Panc1 (cell line): ENCODE measurements around the gene ANKH. TPM values are rescaled to one million over a fixed set of nuclear protein-coding genes. Genes with fewer than 3 reads are reported as not detected.

Source experiments
- ATAC-seq: fragments of 200-7000 bp; cut with Tn5 transposase; 2 replicates; pipeline ENCODE4 v1.9.1; 2020; ENCODE audit warnings: mild to moderate bottlenecking, moderate library complexity
- BruUV-seq: library from RNA; stranded (reverse); fragments of 400-500 nt; replicated peaks from 2 replicates; lab custom pipeline; 2021; lab: Mats Ljungman, UMichigan
- CTCF ChIA-PET: fragments of 300-600 bp; sonication (Branson Sonifier 250); formaldehyde crosslinking; loops from one replicate; lab custom pipeline; 2022; ENCODE audit warnings: antibody characterized with exemption; lab: Charles Lee
- POLR2A ChIA-PET: fragments of 300-600 bp; sonication (Branson Sonifier 250); formaldehyde crosslinking; loops from one replicate; lab custom pipeline; 2022; ENCODE audit warnings: antibody characterized with exemption; lab: Charles Lee
- DNase-seq: peaks from one replicate; pipeline ENCODE4 v3.0.0-alpha.2; 2010; ENCODE audit warnings: low read depth, low spot score
- H3K27ac ChIP-seq: 2 replicates; pipeline ENCODE4 v1.5.1; 2011; ENCODE audit warnings: mild to moderate bottlenecking, low read length, inconsistent platforms
- H3K27me3 ChIP-seq: fragments of 200-500 bp; sonication (Bioruptor generic); 2 replicates; pipeline ENCODE4 v1.6.0; 2014; ENCODE audit warnings: low read length, inconsistent platforms; ENCODE audit not compliant: control insufficient read depth, insufficient read depth
- H3K36me3 ChIP-seq: fragments of 200-500 bp; sonication (Bioruptor generic); 2 replicates; pipeline ENCODE4 v1.5.1; 2014; ENCODE audit warnings: inconsistent platforms, mild to moderate bottlenecking, low read length, moderate library complexity; ENCODE audit not compliant: control insufficient read depth, insufficient read depth
- H3K4me1 ChIP-seq: 2 replicates; pipeline ENCODE4 v1.5.1; 2011; ENCODE audit warnings: inconsistent platforms, mild to moderate bottlenecking, low read length, moderate library complexity; ENCODE audit not compliant: control insufficient read depth, insufficient read depth
- H3K4me3 ChIP-seq, 2 experiments: 2 replicates each; pipeline ENCODE4 v1.5.1; 2011 to 2012; ENCODE audit warnings: low read depth in 2 of 2, low read length in 2 of 2, mild to moderate bottlenecking in 2 of 2, inconsistent platforms in 1 of 2, moderate library complexity in 1 of 2
- H3K9me3 ChIP-seq: fragments of 200-500 bp; sonication (Bioruptor generic); 2 replicates; pipeline ENCODE4 v1.5.1; 2014; ENCODE audit warnings: low read depth, mild to moderate bottlenecking, inconsistent platforms, low read length, moderate library complexity; ENCODE audit not compliant: control insufficient read depth, insufficient read depth
- POLR2AphosphoS5 ChIP-seq: IDR thresholded peaks from 2 replicates; pipeline ENCODE4 v1.6.1; 2012; ENCODE audit warnings: mild to moderate bottlenecking, low read depth, low read length, moderate library complexity
- SIN3A ChIP-seq: IDR thresholded peaks from 2 replicates; pipeline ENCODE4 v1.6.1; 2012; ENCODE audit warnings: low read depth, mild to moderate bottlenecking, low read length, moderate library complexity, borderline replicate concordance; ENCODE audit not compliant: insufficient read depth
- TCF7L2 ChIP-seq: IDR thresholded peaks from 2 replicates; pipeline ENCODE4 v1.6.1; 2011; ENCODE audit warnings: mild to moderate bottlenecking, low read depth, low read length, inconsistent platforms
- in situ Hi-C: cut with HindIII; loops from 2 replicates; pipeline ENCODE4 v1.10.0; 2016; ENCODE audit warnings: low sequenced_read_pairs, low pct_unique_long_range_greater_than_20kb
- intact Hi-C: fragments of 100-400 bp; cut with micrococcal nuclease; formaldehyde crosslinking; loops from one replicate; pipeline ENCODE4 v1.10.0; 2022; ENCODE audit not compliant: unreplicated experiment
- total RNA-seq: library from RNA; stranded (reverse); gene quantifications from one replicate; pipeline ENCODE4 v1.2.1, GENCODE V29; 2021; ENCODE audit not compliant: unreplicated experiment
- TF ChIP-seq, protein P1 (sequence below), 2 experiments: IDR thresholded peaks; 2 replicates each; pipeline ENCODE4 v1.6.1; 2011 to 2012; ENCODE audit warnings: low read depth in 2 of 2, control low read depth in 1 of 2, low read length in 1 of 2, mild to moderate bottlenecking in 1 of 2, moderate library complexity in 1 of 2; ENCODE audit not compliant: insufficient read depth in 1 of 2
- TF ChIP-seq, protein P2 (sequence below): fragments of 450-650 bp; IDR thresholded peaks from 2 replicates; pipeline ENCODE4 v1.5.1; 2017; ENCODE audit warnings: mild to moderate bottlenecking

Gene ANKH
- total RNA-seq, 1 experiment from 2014 or later, result 11.2 TPM

DNA sequence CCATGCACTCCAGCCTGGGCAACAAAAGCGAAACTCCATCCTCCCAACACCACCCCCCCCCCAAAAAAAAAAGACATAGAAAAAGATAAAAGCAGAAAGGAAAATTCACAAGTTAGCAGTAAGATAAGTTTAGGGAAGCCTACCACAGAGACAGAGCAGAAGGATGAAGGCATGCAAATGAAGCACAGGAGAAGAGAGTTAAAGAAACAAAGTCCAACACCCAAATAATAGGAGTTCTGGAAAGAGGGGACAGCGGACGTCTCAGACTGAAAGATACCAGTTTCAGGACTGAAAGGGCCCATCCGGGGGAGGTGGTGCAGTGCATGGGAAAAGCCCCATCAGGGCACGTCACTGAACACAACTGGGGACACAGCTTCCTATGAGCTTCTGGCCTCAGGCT lies 152.8 kb downstream of the ANKH start:
- intact Hi-C loops (no loop called here), in situ Hi-C loops (no loop called here)
- no peak overlapping the region for H3K27ac ChIP-seq
- POLR2A ChIA-PET, result no interaction called here
- no peaks in the 10 kb centered on the region for H3K36me3 ChIP-seq
- no TSS peak for BruUV-seq
- no peaks in the 10 kb centered on the region for H3K9me3 ChIP-seq
- TF ChIP-seq POLR2AphosphoS5 (no peak), TCF7L2 (no peak), SIN3A (no peak)
- TF ChIP-seq, protein P1, sequence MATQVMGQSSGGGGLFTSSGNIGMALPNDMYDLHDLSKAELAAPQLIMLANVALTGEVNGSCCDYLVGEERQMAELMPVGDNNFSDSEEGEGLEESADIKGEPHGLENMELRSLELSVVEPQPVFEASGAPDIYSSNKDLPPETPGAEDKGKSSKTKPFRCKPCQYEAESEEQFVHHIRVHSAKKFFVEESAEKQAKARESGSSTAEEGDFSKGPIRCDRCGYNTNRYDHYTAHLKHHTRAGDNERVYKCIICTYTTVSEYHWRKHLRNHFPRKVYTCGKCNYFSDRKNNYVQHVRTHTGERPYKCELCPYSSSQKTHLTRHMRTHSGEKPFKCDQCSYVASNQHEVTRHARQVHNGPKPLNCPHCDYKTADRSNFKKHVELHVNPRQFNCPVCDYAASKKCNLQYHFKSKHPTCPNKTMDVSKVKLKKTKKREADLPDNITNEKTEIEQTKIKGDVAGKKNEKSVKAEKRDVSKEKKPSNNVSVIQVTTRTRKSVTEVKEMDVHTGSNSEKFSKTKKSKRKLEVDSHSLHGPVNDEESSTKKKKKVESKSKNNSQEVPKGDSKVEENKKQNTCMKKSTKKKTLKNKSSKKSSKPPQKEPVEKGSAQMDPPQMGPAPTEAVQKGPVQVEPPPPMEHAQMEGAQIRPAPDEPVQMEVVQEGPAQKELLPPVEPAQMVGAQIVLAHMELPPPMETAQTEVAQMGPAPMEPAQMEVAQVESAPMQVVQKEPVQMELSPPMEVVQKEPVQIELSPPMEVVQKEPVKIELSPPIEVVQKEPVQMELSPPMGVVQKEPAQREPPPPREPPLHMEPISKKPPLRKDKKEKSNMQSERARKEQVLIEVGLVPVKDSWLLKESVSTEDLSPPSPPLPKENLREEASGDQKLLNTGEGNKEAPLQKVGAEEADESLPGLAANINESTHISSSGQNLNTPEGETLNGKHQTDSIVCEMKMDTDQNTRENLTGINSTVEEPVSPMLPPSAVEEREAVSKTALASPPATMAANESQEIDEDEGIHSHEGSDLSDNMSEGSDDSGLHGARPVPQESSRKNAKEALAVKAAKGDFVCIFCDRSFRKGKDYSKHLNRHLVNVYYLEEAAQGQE (IDR thresholded peaks at IDR 0.05; ENCODE audit: insufficient read depth in 1 of 2, low read depth in 2 of 2, low read length in 1 of 2), result no peak
- TF ChIP-seq, protein P2, sequence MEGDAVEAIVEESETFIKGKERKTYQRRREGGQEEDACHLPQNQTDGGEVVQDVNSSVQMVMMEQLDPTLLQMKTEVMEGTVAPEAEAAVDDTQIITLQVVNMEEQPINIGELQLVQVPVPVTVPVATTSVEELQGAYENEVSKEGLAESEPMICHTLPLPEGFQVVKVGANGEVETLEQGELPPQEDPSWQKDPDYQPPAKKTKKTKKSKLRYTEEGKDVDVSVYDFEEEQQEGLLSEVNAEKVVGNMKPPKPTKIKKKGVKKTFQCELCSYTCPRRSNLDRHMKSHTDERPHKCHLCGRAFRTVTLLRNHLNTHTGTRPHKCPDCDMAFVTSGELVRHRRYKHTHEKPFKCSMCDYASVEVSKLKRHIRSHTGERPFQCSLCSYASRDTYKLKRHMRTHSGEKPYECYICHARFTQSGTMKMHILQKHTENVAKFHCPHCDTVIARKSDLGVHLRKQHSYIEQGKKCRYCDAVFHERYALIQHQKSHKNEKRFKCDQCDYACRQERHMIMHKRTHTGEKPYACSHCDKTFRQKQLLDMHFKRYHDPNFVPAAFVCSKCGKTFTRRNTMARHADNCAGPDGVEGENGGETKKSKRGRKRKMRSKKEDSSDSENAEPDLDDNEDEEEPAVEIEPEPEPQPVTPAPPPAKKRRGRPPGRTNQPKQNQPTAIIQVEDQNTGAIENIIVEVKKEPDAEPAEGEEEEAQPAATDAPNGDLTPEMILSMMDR, result no peak
- CTCF ChIA-PET, result no interaction called here
- H3K27me3 ChIP-seq, result no peaks in the 10 kb centered on the region
- ATAC-seq (no peak), DNase-seq (no peak)
- no peaks in the 10 kb centered on the region for H3K4me1 ChIP-seq
- H3K4me3 ChIP-seq, result no peak overlapping the region

DNA sequence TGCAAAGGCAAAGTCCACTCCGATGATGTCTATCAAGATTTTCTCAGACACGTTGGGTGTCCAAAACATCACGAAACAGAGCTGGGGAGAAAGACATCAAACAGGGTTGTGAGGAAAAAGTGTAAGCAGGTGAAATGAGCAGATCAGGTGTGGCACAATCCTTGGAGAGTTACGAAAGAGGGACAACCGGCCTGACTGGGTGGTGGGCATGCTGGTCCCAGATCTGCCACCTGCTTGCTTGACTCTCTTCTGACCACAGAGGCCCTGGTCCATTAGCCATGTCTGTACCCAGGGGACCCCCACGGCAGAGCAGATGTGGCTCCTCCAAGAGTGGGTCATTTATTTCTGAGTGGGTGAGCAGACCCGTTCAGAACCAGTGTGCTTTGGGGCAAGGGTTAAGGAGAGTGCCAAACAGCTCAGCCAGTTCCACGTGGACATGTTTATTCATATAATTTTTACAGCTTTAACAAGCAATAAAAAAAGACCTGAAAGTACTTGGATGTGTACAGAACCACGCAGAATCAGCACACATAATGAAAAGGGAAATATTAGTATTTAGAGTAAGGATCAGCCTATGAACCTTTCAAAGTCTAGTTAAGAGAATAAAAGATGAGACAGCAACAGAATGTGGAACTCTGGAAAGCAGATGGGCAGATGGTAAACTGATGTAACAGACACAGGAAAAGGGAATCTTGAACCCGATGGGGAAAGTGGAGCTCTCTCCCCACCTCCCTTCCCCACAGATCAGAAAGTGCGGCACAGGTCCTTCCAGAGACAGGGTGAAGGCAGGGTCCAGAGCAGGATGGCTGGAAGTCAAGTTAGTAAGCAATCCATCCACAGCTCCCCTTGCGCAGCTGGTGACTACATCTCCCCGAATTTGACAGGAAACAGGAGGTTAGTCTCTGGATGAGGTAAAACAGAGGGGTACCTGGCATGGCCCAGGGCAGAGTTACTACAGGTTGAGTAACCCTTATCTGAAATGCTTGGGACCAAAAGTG lies 154.5 kb downstream of the ANKH start:
- BruUV-seq, result no TSS peak
- ChIA-PET CTCF (no interaction called here), POLR2A (no interaction called here)
- Histone ChIP-seq H3K9me3 (no peaks in the 10 kb centered on the region), H3K4me3 (no peak overlapping the region), H3K27me3 (no peaks in the 10 kb centered on the region), H3K4me1 (no peaks in the 10 kb centered on the region), H3K27ac (no peak overlapping the region), H3K36me3 (peaks cover 2% of the 10 kb centered on the region)
- ATAC-seq, result no peak
- intact Hi-C loops (no loop called here), in situ Hi-C loops (no loop called here)
- DNase-seq, result no peak
- TF ChIP-seq POLR2AphosphoS5, result no peak
- no peak for TF ChIP-seq TCF7L2
- TF ChIP-seq SIN3A, result no peak
- TF ChIP-seq, protein P2, result no peak
- TF ChIP-seq, protein P1 (IDR thresholded peaks at IDR 0.05; ENCODE audit: insufficient read depth in 1 of 2, low read depth in 2 of 2, low read length in 1 of 2), result no peak
